ENCODE data around the gene PTPRZ1.

GRCh38 chr7:121945480-121946236, 72.7 kb downstream of the PTPRZ1 start:
- TF ChIP-seq POLR2A (IDR thresholded peaks at IDR 0.05), result no peak
- no peak for TF ChIP-seq CTCF (IDR thresholded peaks at IDR 0.05 in 4 of 5, conservative IDR thresholded peaks at IDR 0.05 in 1 of 5)
